LHCN-M2 (cell line): ENCODE results near the gene WDR90. TPM values are rescaled to one million over a fixed set of nuclear protein-coding genes. Genes with fewer than 3 reads are reported as not detected.

ENCODE experiments used
- DNase-seq: peaks from one replicate; pipeline ENCODE4 v3.0.0-alpha.2; 2012; ENCODE audit warnings: low read depth
- total RNA-seq: library from RNA; depleted of rRNA; stranded (reverse); fragments of >200 nt; gene quantifications from 2 replicates; pipeline ENCODE4 v1.2.3, GENCODE V29; 2014

The WDR90 gene
- total RNA-seq, 1 experiment from 2014 or later = 23.4 TPM

- peak; percentile 82 for DNase-seq
These were observed 11.8 kb upstream of the WDR90 start for GRCh38 chr16:637081-638018.

GRCh38 chr16:638034-638543, 11.1 kb upstream of the WDR90 start:
- no peak for DNase-seq

- DNase-seq = no peak
These were observed 10.3 kb upstream of the WDR90 start for GRCh38 chr16:638836-639235.

- DNase-seq = no peak
These were observed 8.6 kb upstream of the WDR90 start for GRCh38 chr16:640614-641013.

- DNase-seq = peak; percentile 71
These were observed 7.6 kb upstream of the WDR90 start, which contains the start of gene MCRIP2 for GRCh38 chr16:641326-642188. Gene MCRIP2 (plus strand): TSS chr16:641828. CDS start chr16:641992, 164 bp downstream.

GRCh38 chr16:642189-643049, 6.7 kb upstream of the WDR90 start:
- DNase-seq = no peak

- no peak for DNase-seq
These were observed 6.2 kb upstream of the WDR90 start for GRCh38 chr16:643050-643368.

- DNase-seq = no peak
These were observed 4.6 kb upstream of the WDR90 start for GRCh38 chr16:644556-644955.

- DNase-seq = no peak
These were observed 3.1 kb upstream of the WDR90 start for GRCh38 chr16:645852-646678.

GRCh38 chr16:646679-647172, 2.4 kb upstream of the WDR90 start:
- no peak for DNase-seq

GRCh38 chr16:647173-647902, 1.8 kb upstream of the WDR90 start:
- no peak for DNase-seq

GRCh38 chr16:648071-648780, 939 bp upstream of the WDR90 start:
- DNase-seq = peak; percentile 51

GRCh38 chr16:649631-650030, 466 bp downstream of the WDR90 start:
- no peak for DNase-seq

- DNase-seq = no peak
These were observed 2.7 kb downstream of the WDR90 start for GRCh38 chr16:651844-652243.

- no peak for DNase-seq
These were observed 3.5 kb downstream of the WDR90 start for GRCh38 chr16:652454-653305.

- no peak for DNase-seq
These were observed 4.9 kb downstream of the WDR90 start for GRCh38 chr16:654034-654433.

GRCh38 chr16:657487-657886, 8.3 kb downstream of the WDR90 start:
- DNase-seq = no peak
